Measurements from ENCODE around the gene LRIG1. TPM values are rescaled to one million over a fixed set of nuclear protein-coding genes. Genes with fewer than 3 reads are reported as not detected.

LRIG1 gene
- total RNA-seq, 1 experiment from 2014 or later = 17.2 TPM

- DNase-seq (ENCODE audit: unreplicated experiment) = no peak
- ChIA-PET CTCF (no interaction called here), POLR2A (no interaction called here)
- Mint-ChIP-seq H3K27ac (ENCODE audit: low read depth, unreplicated experiment) (no peak overlapping the region), H3K36me3 (ENCODE audit: insufficient read depth, unreplicated experiment) (peaks cover 33% of the 10 kb centered on the region), H3K27me3 (ENCODE audit: insufficient read depth, unreplicated experiment) (no peaks in the 10 kb centered on the region), H3K4me1 (ENCODE audit: insufficient read depth, unreplicated experiment) (peaks cover 6% of the 10 kb centered on the region), H3K4me3 (ENCODE audit: unreplicated experiment) (no peak overlapping the region), H3K9me3 (ENCODE audit: unreplicated experiment) (no peaks in the 10 kb centered on the region)
- BruUV-seq (replicated peaks) = no TSS peak
- intact Hi-C loops (cut with micrococcal nuclease) = no loop called here
- no peak for TF ChIP-seq CTCF (IDR thresholded peaks at IDR 0.05; ENCODE audit: unreplicated experiment)
Measured at GRCh38 chr3:66395635-66396034, 105.2 kb downstream of the LRIG1 start.

- Mint-ChIP-seq H3K9me3 (ENCODE audit: unreplicated experiment) (no peaks in the 10 kb centered on the region), H3K4me3 (ENCODE audit: unreplicated experiment) (no peak overlapping the region), H3K4me1 (ENCODE audit: insufficient read depth, unreplicated experiment) (peaks cover 6% of the 10 kb centered on the region), H3K27ac (ENCODE audit: low read depth, unreplicated experiment) (no peak overlapping the region), H3K27me3 (ENCODE audit: insufficient read depth, unreplicated experiment) (no peaks in the 10 kb centered on the region), H3K36me3 (ENCODE audit: insufficient read depth, unreplicated experiment) (peaks cover 38% of the 10 kb centered on the region)
- intact Hi-C loops (cut with micrococcal nuclease) = no loop called here
- no TSS peak for BruUV-seq (replicated peaks)
- POLR2A ChIA-PET = interaction anchor here (0.7 kb wide), 1 partner anchor 22 kb away, joined by 3 read pairs; no protein-coding TSS in a partner anchor
- CTCF ChIA-PET = interaction anchor here (0.6 to 1.7 kb wide), 6 partner anchors 13 to 584 kb away, joined by 3 to 6 read pairs (median 3); no protein-coding TSS in a partner anchor
- no peak for TF ChIP-seq CTCF (IDR thresholded peaks at IDR 0.05; ENCODE audit: unreplicated experiment)
- DNase-seq (ENCODE audit: unreplicated experiment) = no peak
Measured at GRCh38 chr3:66394753-66395249, 106.0 kb downstream of the LRIG1 start.

- TF ChIP-seq CTCF (IDR thresholded peaks at IDR 0.05; ENCODE audit: unreplicated experiment) = no peak
- DNase-seq (ENCODE audit: unreplicated experiment) = no peak
- no peaks in the 10 kb centered on the region for H3K9me3 Mint-ChIP-seq (ENCODE audit: unreplicated experiment)
- CTCF ChIA-PET = interaction anchor here (0.6 to 1.7 kb wide), 7 partner anchors 13 to 583 kb away, joined by 3 to 6 read pairs (median 3); no protein-coding TSS in a partner anchor
- intact Hi-C loops (cut with micrococcal nuclease) = no loop called here
- peaks cover 38% of the 10 kb centered on the region for H3K36me3 Mint-ChIP-seq (ENCODE audit: insufficient read depth, unreplicated experiment)
- peaks cover 6% of the 10 kb centered on the region for H3K4me1 Mint-ChIP-seq (ENCODE audit: insufficient read depth, unreplicated experiment)
- H3K27me3 Mint-ChIP-seq (ENCODE audit: insufficient read depth, unreplicated experiment) = no peaks in the 10 kb centered on the region
- H3K4me3 Mint-ChIP-seq (ENCODE audit: unreplicated experiment) = no peak overlapping the region
- POLR2A ChIA-PET = interaction anchor here (0.7 kb wide), 1 partner anchor 21 kb away, joined by 3 read pairs; no protein-coding TSS in a partner anchor
- H3K27ac Mint-ChIP-seq (ENCODE audit: low read depth, unreplicated experiment) = no peak overlapping the region
- no TSS peak for BruUV-seq (replicated peaks)
Measured at GRCh38 chr3:66394019-66394752, 106.6 kb downstream of the LRIG1 start.

GRCh38 chr3:66393333-66394005 is 107.4 kb downstream of the LRIG1 start:
- no TSS peak for BruUV-seq (replicated peaks)
- CTCF ChIA-PET = interaction anchor here (1.0 to 2.4 kb wide), 5 partner anchors 14 to 429 kb away, joined by 3 to 15 read pairs (median 6); no protein-coding TSS in a partner anchor

More at GRCh38 chr3:66393333-66394005, 107.4 kb downstream of the LRIG1 start:
- intact Hi-C loops (cut with micrococcal nuclease) = no loop called here
- TF ChIP-seq CTCF (IDR thresholded peaks at IDR 0.05; ENCODE audit: unreplicated experiment) = no peak
- Mint-ChIP-seq H3K4me3 (ENCODE audit: unreplicated experiment) (no peak overlapping the region), H3K27me3 (ENCODE audit: insufficient read depth, unreplicated experiment) (no peaks in the 10 kb centered on the region), H3K27ac (ENCODE audit: low read depth, unreplicated experiment) (no peak overlapping the region), H3K4me1 (ENCODE audit: insufficient read depth, unreplicated experiment) (peaks cover 4% of the 10 kb centered on the region), H3K9me3 (ENCODE audit: unreplicated experiment) (no peaks in the 10 kb centered on the region), H3K36me3 (ENCODE audit: insufficient read depth, unreplicated experiment) (peaks cover 38% of the 10 kb centered on the region)
- POLR2A ChIA-PET = no interaction called here
- DNase-seq (ENCODE audit: unreplicated experiment) = no peak

Measured in MCF 10A (cell line).